ENCODE measurements around the gene DCXR. TPM values are rescaled to one million over a fixed set of nuclear protein-coding genes. Genes with fewer than 3 reads are reported as not detected.

DCXR gene
- total RNA-seq, 1 experiment from 2014 or later, result 306 TPM

GRCh38 chr17:82050761-82051641 lies 13.5 kb upstream of the DCXR start:
- Histone ChIP-seq H3K9ac (ENCODE audit: low read length) (peak overlapping the region; percentile 87), H3K27me3 (ENCODE audit: insufficient read depth, low read length) (no peaks in the 10 kb centered on the region), H4K20me1 (ENCODE audit: insufficient read depth) (no peaks in the 10 kb centered on the region), H3K9me3 (ENCODE audit: control insufficient read depth in 1 of 2, insufficient read depth in 1 of 2, low read depth in 1 of 2, low read length in 2 of 2) (no peaks in the 10 kb centered on the region), H3K4me1 (ENCODE audit: control insufficient read depth in 1 of 2, insufficient read depth in 2 of 2, low read length in 2 of 2) (peaks cover 13 to 34% of the 10 kb centered on the region in 2 experiments; a peak in 3 of 4 replicates), H3K27ac (ENCODE audit: low read depth, low read length) (peak overlapping the region; percentile 81), H3K79me2 (ENCODE audit: insufficient read depth, low read length) (peaks cover 41% of the 10 kb centered on the region), H3K4me2 (ENCODE audit: low read length) (peak overlapping the region; percentile 100), H3K36me3 (ENCODE audit: control insufficient read depth in 1 of 2, insufficient read depth in 2 of 2, low read length in 2 of 2) (peaks cover 14 to 32% of the 10 kb centered on the region in 2 experiments; a peak in 2 of 4 replicates), H3K9me2 (ENCODE audit: insufficient read depth) (no peaks in the 10 kb centered on the region), H2AFZ (ENCODE audit: low read depth, low read length, poor library complexity, severe bottlenecking) (no peak overlapping the region), H3K4me3 (replicated peaks in 1 of 2; ENCODE audit: low read depth in 1 of 2, low read length in 2 of 2) (peak overlapping the region; percentile 94 to 99)
- intact Hi-C loops (cut with micrococcal nuclease), result no loop called here
- RAD21 ChIA-PET (ENCODE audit: low non-redundant PET in 1 of 2, low total read pairs in 2 of 2, uncharacterized antibody in 2 of 2, unreplicated experiment in 2 of 2), result no interaction called here
- no TSS peak for BruUV-seq (replicated peaks)
- TF ChIP-seq POLR2AphosphoS5 (IDR thresholded peaks at IDR 0.05; ENCODE audit: low read depth, low read length) (no peak), YY1 (IDR thresholded peaks at IDR 0.05; ENCODE audit: extremely low read depth, insufficient replicate concordance, low read depth, low read length) (no peak), ZFX (IDR thresholded peaks at IDR 0.05) (peak; percentile 56; the same call in 1 of the 2 replicates)
- CTCF ChIA-PET, result interaction anchor here (1.5 kb wide), 1 partner anchor 13 kb away, joined by 10 read pairs; the partner anchor contains the start of gene DCXR
- peak; percentile 28 for ATAC-seq
- POLR2A ChIA-PET, result interaction anchor here (0.7 kb wide), 1 partner anchor 13 kb away, joined by 4 read pairs; the partner anchor contains the start of gene DCXR
- DNase-seq (ENCODE audit: low read depth, low spot score), result no peak

- peak overlapping the region; percentile 81 for H3K27ac ChIP-seq (ENCODE audit: low read depth, low read length)
- H3K4me3 ChIP-seq (replicated peaks in 1 of 2; ENCODE audit: low read depth in 1 of 2, low read length in 2 of 2), result peak overlapping the region; percentile 94 to 99
- ChIA-PET CTCF (interaction anchor here (1.5 kb wide), 1 partner anchor 13 kb away, joined by 10 read pairs; the partner anchor contains the start of gene DCXR), RAD21 (ENCODE audit: low non-redundant PET in 1 of 2, low total read pairs in 2 of 2, uncharacterized antibody in 2 of 2, unreplicated experiment in 2 of 2) (no interaction called here), POLR2A (no interaction called here)
- no peak for DNase-seq (ENCODE audit: low read depth, low spot score)
- peaks cover 41% of the 10 kb centered on the region for H3K79me2 ChIP-seq (ENCODE audit: insufficient read depth, low read length)
- no peaks in the 10 kb centered on the region for H3K9me3 ChIP-seq (ENCODE audit: control insufficient read depth in 1 of 2, insufficient read depth in 1 of 2, low read depth in 1 of 2, low read length in 2 of 2)
- ATAC-seq, result no peak
- BruUV-seq (replicated peaks), result TSS peak; percentile 37
- no peaks in the 10 kb centered on the region for H3K27me3 ChIP-seq (ENCODE audit: insufficient read depth, low read length)
- no peak overlapping the region for H2AFZ ChIP-seq (ENCODE audit: low read depth, low read length, poor library complexity, severe bottlenecking)
- H3K9me2 ChIP-seq (ENCODE audit: insufficient read depth), result no peaks in the 10 kb centered on the region
- peak overlapping the region; percentile 87 for H3K9ac ChIP-seq (ENCODE audit: low read length)
- peak overlapping the region; percentile 100 for H3K4me2 ChIP-seq (ENCODE audit: low read length)
- H4K20me1 ChIP-seq (ENCODE audit: insufficient read depth), result no peaks in the 10 kb centered on the region
- peaks cover 13 to 27% of the 10 kb centered on the region in 2 experiments; a peak in 3 of 4 replicates for H3K4me1 ChIP-seq (ENCODE audit: control insufficient read depth in 1 of 2, insufficient read depth in 2 of 2, low read length in 2 of 2)
- intact Hi-C loops (cut with micrococcal nuclease), result no loop called here
- peaks cover 12 to 26% of the 10 kb centered on the region in 2 experiments; a peak in 2 of 4 replicates for H3K36me3 ChIP-seq (ENCODE audit: control insufficient read depth in 1 of 2, insufficient read depth in 2 of 2, low read length in 2 of 2)
- TF ChIP-seq SIN3A (IDR thresholded peaks at IDR 0.05; ENCODE audit: low read depth) (no peak), POLR2A (IDR thresholded peaks at IDR 0.05; ENCODE audit: borderline replicate concordance, extremely low read depth, insufficient read depth, insufficient read length) (no peak), CBX3 (IDR thresholded peaks at IDR 0.05; ENCODE audit: low read depth) (no peak), CTCF (IDR thresholded peaks at IDR 0.05 in 2 of 3, conservative IDR thresholded peaks at IDR 0.05 in 1 of 3; ENCODE audit: borderline replicate concordance in 1 of 3, insufficient read depth in 1 of 3, low read depth in 2 of 3, low read length in 2 of 3) (no peak), SRF (IDR thresholded peaks at IDR 0.05; ENCODE audit: low read depth) (no peak), MAX (IDR thresholded peaks at IDR 0.05) (no peak), EZH2phosphoT487 (IDR thresholded peaks at IDR 0.05; ENCODE audit: borderline replicate concordance) (no peak), JUND (IDR thresholded peaks at IDR 0.05) (no peak), EZH2 (IDR thresholded peaks at IDR 0.05) (no peak), ZBTB33 (IDR thresholded peaks at IDR 0.05; ENCODE audit: extremely low read depth, insufficient replicate concordance, low read length) (no peak), POLR2AphosphoS5 (IDR thresholded peaks at IDR 0.05; ENCODE audit: low read depth, low read length) (no peak), ZNF274 (IDR thresholded peaks at IDR 0.05; ENCODE audit: low read depth, low read length) (no peak)
Observed at GRCh38 chr17:82050152-82050760, 12.8 kb upstream of the DCXR start.
